Kidney (tissue), 14 donors: Measurements from ENCODE around the gene FGF12. TPM values are rescaled to one million over a fixed set of nuclear protein-coding genes. Genes with fewer than 3 reads are reported as not detected.

ENCODE experiments used
- DNase-seq, 5 donors: peaks; one replicate each; pipeline ENCODE4 v3.0.0-alpha.2; 2013 to 2020
- FAIRE-seq: peaks from 2 replicates; lab custom pipeline; 2012; peaks lifted over from hg19 to GRCh38; lab: Jason Lieb, UNC
- H3K27ac ChIP-seq, 2 donors: one replicate each; pipeline ENCODE4 v1.7.0; 2013; ENCODE audit warnings: low read depth in 2 of 2, low read length in 2 of 2, inconsistent platforms in 1 of 2
- H3K27me3 ChIP-seq: one replicate; pipeline ENCODE4 v1.7.1; 2013; ENCODE audit warnings: low read length, inconsistent platforms; ENCODE audit not compliant: control insufficient read depth, insufficient read depth
- H3K36me3 ChIP-seq, 3 donors: one replicate each; pipeline versions ENCODE4 v1.7.0 to v1.7.1; 2013; ENCODE audit warnings: low read length in 3 of 3, control low read depth in 1 of 3, inconsistent platforms in 1 of 3; ENCODE audit not compliant: insufficient read depth in 3 of 3, control insufficient read depth in 2 of 3
- H3K4me1 ChIP-seq, 3 donors: one replicate each; pipeline versions ENCODE4 v1.7.0 to v1.7.1; 2013; ENCODE audit warnings: low read length in 3 of 3, inconsistent platforms in 1 of 3, low read depth in 1 of 3; ENCODE audit not compliant: control insufficient read depth in 2 of 3, insufficient read depth in 2 of 3
- H3K4me3 ChIP-seq, 3 donors: one replicate each; pipeline versions ENCODE4 v1.7.0 to v1.8.1; 2013; ENCODE audit warnings: low read length in 3 of 3, control low read depth in 1 of 3, inconsistent platforms in 1 of 3
- H3K9ac ChIP-seq, 3 donors: one replicate each; pipeline versions ENCODE4 v1.7.0 to v1.7.1; 2013; ENCODE audit warnings: low read length in 3 of 3, control low read depth in 1 of 3, inconsistent platforms in 1 of 3
- H3K9me3 ChIP-seq, 3 donors: one replicate each; pipeline versions ENCODE4 v1.7.0 to v1.7.1; 2013; ENCODE audit warnings: low read length in 3 of 3, control low read depth in 1 of 3, inconsistent platforms in 1 of 3; ENCODE audit not compliant: control insufficient read depth in 2 of 3, insufficient read depth in 1 of 3
- intact Hi-C: fragments of 100-400 bp; cut with DNase I; formaldehyde crosslinking; loops from one replicate; pipeline ENCODE4 v1.11.1; 2022
- polyA plus RNA-seq: library from polyadenylated mRNA; stranded (reverse); fragments of 350-450 nt; fragmentation: Illumina TruSeq; extraction: RNeasy Lipid Tissue Mini Kit (QIAGEN cat#74804); gene quantifications from one replicate; pipeline ENCODE4 v1.2.3, GENCODE V29; 2014; ENCODE audit warnings: low read depth, low replicate concordance; ENCODE audit not compliant: insufficient read depth
- total RNA-seq: library from RNA; stranded (reverse); fragmentation: NEBNext Ultra II Directional; extraction: Animal tissue kit (Norgen Biotek cat#: 25700); gene quantifications from one replicate; pipeline ENCODE4 v1.2.1, GENCODE V29; 2021
- TF ChIP-seq, protein P1 (sequence below): IDR thresholded peaks from 3 replicates; pipeline ENCODE4 v1.5.1; 2012; ENCODE audit warnings: mild to moderate bottlenecking, moderate library complexity, borderline replicate concordance; ENCODE audit not compliant: insufficient read depth; ENCODE audit errors: extremely low read depth
- donor health status: control.
- donor health status: control.
- donor health status: control.
- donor health status: control.
- donor health status: control.
- donor health status: DM: yes; HTN: yes; CAD: no.
- donor health status: Normal renal cell carcinoma (clear cell type).

The FGF12 gene
- total and polyA plus RNA-seq, 2 donors from 2014 or later = 1.8 to 3.7 TPM

DNA sequence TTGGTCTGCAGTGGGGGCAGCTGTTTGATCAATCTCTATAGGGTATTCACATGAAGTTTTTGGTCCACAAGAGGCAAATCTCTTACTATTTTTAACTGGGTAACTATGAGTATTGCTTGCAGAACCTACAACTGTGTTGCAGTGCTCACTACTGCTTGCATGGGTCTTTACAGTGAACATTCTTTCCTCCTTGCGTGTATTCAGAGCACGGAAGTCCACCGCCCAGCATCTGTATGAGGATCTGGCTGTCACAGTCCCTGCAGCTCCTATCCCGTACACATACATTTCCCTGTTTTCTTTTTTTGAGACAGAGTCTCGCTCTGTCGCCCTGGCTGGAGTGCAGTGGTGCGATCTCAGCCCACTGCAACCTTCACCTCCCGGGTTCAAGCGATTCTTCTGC, 449.9 kb downstream of the FGF12 start:
- H3K9ac ChIP-seq = no peak overlapping the region
- FAIRE-seq (no peak), DNase-seq (no peak)
- intact Hi-C loops = no loop called here
- no peaks in the 10 kb centered on the region for H3K9me3 ChIP-seq
- no peak overlapping the region for H3K4me3 ChIP-seq
- no peak overlapping the region for H3K27ac ChIP-seq
- H3K4me1 ChIP-seq = no peaks in the 10 kb centered on the region
- H3K27me3 ChIP-seq = no peaks in the 10 kb centered on the region
- H3K36me3 ChIP-seq = no peaks in the 10 kb centered on the region
- TF ChIP-seq, protein P1, sequence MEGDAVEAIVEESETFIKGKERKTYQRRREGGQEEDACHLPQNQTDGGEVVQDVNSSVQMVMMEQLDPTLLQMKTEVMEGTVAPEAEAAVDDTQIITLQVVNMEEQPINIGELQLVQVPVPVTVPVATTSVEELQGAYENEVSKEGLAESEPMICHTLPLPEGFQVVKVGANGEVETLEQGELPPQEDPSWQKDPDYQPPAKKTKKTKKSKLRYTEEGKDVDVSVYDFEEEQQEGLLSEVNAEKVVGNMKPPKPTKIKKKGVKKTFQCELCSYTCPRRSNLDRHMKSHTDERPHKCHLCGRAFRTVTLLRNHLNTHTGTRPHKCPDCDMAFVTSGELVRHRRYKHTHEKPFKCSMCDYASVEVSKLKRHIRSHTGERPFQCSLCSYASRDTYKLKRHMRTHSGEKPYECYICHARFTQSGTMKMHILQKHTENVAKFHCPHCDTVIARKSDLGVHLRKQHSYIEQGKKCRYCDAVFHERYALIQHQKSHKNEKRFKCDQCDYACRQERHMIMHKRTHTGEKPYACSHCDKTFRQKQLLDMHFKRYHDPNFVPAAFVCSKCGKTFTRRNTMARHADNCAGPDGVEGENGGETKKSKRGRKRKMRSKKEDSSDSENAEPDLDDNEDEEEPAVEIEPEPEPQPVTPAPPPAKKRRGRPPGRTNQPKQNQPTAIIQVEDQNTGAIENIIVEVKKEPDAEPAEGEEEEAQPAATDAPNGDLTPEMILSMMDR = no peak

DNA sequence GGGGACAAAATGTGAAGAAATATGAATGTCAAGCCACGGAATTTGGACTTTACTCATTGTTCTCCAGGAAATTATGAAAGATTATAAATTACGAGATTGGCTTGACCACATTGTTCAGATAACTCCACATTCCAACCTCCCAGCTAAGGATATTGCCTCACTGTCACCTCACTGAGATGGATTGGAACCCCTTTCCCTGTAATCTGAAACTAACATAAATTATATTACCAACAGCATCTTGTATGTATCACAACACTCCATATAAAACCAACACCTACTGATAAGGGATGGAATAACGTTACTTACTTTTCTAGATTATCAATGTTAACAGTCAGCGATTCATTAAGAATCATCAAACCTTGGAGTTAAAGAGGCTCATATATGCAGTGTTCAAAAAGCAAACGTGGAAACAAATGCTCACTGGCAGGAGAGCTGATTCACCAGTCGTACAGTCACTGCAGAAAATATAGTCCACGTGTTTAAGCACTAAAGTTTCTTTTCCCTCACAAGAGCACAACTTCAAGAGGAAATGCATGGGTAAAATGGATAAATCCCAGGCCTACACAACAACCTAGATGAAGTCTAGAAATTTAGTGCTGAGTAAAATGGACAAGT, 451.5 kb downstream of the FGF12 start:
- no peak overlapping the region for H3K9ac ChIP-seq
- no peaks in the 10 kb centered on the region for H3K4me1 ChIP-seq
- no peaks in the 10 kb centered on the region for H3K36me3 ChIP-seq
- no peak overlapping the region for H3K27ac ChIP-seq
- TF ChIP-seq, protein P1 = no peak
- H3K27me3 ChIP-seq = no peaks in the 10 kb centered on the region
- H3K9me3 ChIP-seq = no peaks in the 10 kb centered on the region
- no peak overlapping the region for H3K4me3 ChIP-seq
- FAIRE-seq = no peak
- DNase-seq = no peak
- intact Hi-C loops = no loop called here

DNA sequence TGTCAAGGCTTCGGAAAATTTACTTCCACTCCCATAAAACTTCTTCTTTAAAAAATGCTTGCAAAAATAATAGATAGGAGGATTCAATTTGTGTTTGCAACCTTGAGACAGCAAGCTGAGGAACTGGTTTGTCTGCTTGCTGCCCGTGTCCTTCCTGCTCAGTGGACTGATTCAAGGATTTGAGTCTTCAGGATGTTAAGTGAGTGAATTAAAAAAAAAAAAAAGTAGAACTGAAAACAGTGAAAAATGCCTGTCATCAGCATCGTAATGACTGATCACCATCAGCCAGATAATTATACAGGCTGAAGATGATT, 453.7 kb downstream of the FGF12 start:
- TF ChIP-seq, protein P1 = no peak
- no peaks in the 10 kb centered on the region for H3K4me1 ChIP-seq
- H3K27ac ChIP-seq = no peak overlapping the region
- no peaks in the 10 kb centered on the region for H3K27me3 ChIP-seq
- no peaks in the 10 kb centered on the region for H3K9me3 ChIP-seq
- H3K4me3 ChIP-seq = no peak overlapping the region
- FAIRE-seq (no peak), DNase-seq (peak in 1 of 5 donors; percentile 34)
- no peak overlapping the region for H3K9ac ChIP-seq
- H3K36me3 ChIP-seq = no peaks in the 10 kb centered on the region
- intact Hi-C loops = no loop called here
